Measurements from ENCODE around the gene E2F8.
A peak's percentile ranks its signal among the peaks of the same experiment; 100 is the strongest.

The E2F8 gene

DNA sequence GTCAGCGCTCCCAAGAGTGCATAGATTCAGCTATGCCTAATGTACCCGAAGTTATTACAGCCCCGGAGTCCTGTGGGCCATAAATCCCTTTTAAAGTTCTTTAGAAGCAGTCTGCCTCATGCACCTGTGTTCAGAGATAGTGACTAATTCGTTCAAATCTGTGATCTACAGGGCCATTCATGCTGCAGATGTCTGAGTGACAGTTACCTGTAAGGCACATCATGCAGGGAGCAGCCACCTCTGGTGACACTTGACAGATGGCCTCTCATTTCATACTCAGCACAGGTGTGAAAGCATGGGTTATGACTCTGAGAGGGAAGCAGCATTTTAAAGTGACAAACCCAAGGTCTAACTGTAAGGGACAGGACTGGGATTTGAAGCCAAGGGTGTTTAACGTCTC lies 2.4 kb upstream of the E2F8 start:
- Histone ChIP-seq H3K36me3 (ENCODE audit: low read length) (peaks cover 19% of the 10 kb centered on the region), H3K27ac (ENCODE audit: low read depth, low read length) (no peak overlapping the region), H3K9me3 (ENCODE audit: insufficient read depth, low read length) (peaks cover 4% of the 10 kb centered on the region; the same call in 1 of the 2 replicates), H3K9me2 (replicated peaks; ENCODE audit: insufficient read depth, low read length) (no peaks in the 10 kb centered on the region), H3K27me3 (ENCODE audit: low read length) (no peaks in the 10 kb centered on the region), H3K79me2 (ENCODE audit: insufficient read depth, low read length) (peaks cover 25% of the 10 kb centered on the region), H3K4me3 (ENCODE audit: insufficient read depth, low read length, poor library complexity, severe bottlenecking) (no peak overlapping the region), H4K20me1 (ENCODE audit: low read depth, low read length) (no peaks in the 10 kb centered on the region), H3K9ac (ENCODE audit: low read length) (no peak overlapping the region), H2AFZ (ENCODE audit: low read depth, low read length, severe bottlenecking) (no peak overlapping the region), H3F3A (ENCODE audit: insufficient read depth) (peaks cover 11% of the 10 kb centered on the region; the same call in 1 of the 2 replicates), H3K4me2 (ENCODE audit: low read depth, low read length, poor library complexity, severe bottlenecking) (no peak overlapping the region)
- TF ChIP-seq EZH2phosphoT487 (conservative IDR thresholded peaks at IDR 0.05; ENCODE audit: low read length) = no peak
- TF ChIP-seq, protein P1, sequence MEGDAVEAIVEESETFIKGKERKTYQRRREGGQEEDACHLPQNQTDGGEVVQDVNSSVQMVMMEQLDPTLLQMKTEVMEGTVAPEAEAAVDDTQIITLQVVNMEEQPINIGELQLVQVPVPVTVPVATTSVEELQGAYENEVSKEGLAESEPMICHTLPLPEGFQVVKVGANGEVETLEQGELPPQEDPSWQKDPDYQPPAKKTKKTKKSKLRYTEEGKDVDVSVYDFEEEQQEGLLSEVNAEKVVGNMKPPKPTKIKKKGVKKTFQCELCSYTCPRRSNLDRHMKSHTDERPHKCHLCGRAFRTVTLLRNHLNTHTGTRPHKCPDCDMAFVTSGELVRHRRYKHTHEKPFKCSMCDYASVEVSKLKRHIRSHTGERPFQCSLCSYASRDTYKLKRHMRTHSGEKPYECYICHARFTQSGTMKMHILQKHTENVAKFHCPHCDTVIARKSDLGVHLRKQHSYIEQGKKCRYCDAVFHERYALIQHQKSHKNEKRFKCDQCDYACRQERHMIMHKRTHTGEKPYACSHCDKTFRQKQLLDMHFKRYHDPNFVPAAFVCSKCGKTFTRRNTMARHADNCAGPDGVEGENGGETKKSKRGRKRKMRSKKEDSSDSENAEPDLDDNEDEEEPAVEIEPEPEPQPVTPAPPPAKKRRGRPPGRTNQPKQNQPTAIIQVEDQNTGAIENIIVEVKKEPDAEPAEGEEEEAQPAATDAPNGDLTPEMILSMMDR (IDR thresholded peaks at IDR 0.05; ENCODE audit: insufficient read depth, low read length, poor library complexity, severe bottlenecking) = no peak

DNA sequence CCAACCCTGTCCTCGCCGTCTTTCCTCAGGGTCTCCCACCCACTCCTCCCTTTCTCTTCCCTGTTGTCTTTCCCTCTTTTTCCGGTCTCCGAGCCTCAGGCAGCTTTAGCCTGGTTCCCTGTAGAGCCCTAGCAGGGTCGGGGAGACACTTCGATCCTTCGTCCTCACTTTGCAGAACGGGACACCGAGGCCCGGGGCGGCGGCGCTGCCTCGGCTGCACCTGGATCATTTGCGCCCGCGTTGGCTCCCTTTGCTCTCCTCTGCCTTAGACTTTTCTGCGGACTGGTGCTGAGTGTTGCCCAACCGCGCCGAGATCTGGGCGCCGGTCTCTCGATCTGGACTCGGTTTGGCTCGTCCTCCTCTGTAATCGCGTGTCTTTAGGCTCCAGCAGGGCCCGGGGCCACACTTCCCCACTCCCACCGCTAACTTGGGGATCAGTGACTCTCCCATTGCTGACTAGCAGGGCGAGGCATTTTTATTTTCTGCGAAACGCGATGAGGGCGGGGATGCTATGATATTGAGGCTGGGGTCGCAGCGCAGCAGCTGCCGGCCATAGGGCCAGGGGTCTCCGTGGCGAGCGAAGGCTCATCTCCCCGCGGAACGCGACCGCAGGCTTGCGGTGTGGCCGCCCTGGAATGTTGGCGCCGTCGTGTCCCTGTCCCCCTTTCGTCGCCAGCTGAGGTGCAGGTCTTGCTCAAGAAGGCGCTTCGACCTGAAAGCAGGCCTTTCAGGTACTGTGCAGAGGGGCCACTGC lies 1.6 kb upstream of the E2F8 start:
- H3K9me2 ChIP-seq (replicated peaks; ENCODE audit: insufficient read depth, low read length) = no peaks in the 10 kb centered on the region
- no peaks in the 10 kb centered on the region for H3K9me3 ChIP-seq (ENCODE audit: insufficient read depth, low read length)
- peak overlapping the region; percentile 90 for H3K4me3 ChIP-seq (ENCODE audit: insufficient read depth, low read length, poor library complexity, severe bottlenecking)
- peak overlapping the region; percentile 53 for H3K4me2 ChIP-seq (ENCODE audit: low read depth, low read length, poor library complexity, severe bottlenecking)
- H4K20me1 ChIP-seq (ENCODE audit: low read depth, low read length) = no peaks in the 10 kb centered on the region
- no peak overlapping the region for H3K27ac ChIP-seq (ENCODE audit: low read depth, low read length)
- H3F3A ChIP-seq (ENCODE audit: insufficient read depth) = peaks cover 11% of the 10 kb centered on the region; the same call in 1 of the 2 replicates
- TF ChIP-seq, protein P1 (IDR thresholded peaks at IDR 0.05; ENCODE audit: insufficient read depth, low read length, poor library complexity, severe bottlenecking) = no peak
- TF ChIP-seq EZH2phosphoT487 (conservative IDR thresholded peaks at IDR 0.05; ENCODE audit: low read length) = no peak
- H3K36me3 ChIP-seq (ENCODE audit: low read length) = peaks cover 27% of the 10 kb centered on the region
- H3K27me3 ChIP-seq (ENCODE audit: low read length) = no peaks in the 10 kb centered on the region
- H3K79me2 ChIP-seq (ENCODE audit: insufficient read depth, low read length) = peaks cover 33% of the 10 kb centered on the region
- H2AFZ ChIP-seq (ENCODE audit: low read depth, low read length, severe bottlenecking) = no peak overlapping the region
- H3K9ac ChIP-seq (ENCODE audit: low read length) = peak overlapping the region; percentile 89

DNA sequence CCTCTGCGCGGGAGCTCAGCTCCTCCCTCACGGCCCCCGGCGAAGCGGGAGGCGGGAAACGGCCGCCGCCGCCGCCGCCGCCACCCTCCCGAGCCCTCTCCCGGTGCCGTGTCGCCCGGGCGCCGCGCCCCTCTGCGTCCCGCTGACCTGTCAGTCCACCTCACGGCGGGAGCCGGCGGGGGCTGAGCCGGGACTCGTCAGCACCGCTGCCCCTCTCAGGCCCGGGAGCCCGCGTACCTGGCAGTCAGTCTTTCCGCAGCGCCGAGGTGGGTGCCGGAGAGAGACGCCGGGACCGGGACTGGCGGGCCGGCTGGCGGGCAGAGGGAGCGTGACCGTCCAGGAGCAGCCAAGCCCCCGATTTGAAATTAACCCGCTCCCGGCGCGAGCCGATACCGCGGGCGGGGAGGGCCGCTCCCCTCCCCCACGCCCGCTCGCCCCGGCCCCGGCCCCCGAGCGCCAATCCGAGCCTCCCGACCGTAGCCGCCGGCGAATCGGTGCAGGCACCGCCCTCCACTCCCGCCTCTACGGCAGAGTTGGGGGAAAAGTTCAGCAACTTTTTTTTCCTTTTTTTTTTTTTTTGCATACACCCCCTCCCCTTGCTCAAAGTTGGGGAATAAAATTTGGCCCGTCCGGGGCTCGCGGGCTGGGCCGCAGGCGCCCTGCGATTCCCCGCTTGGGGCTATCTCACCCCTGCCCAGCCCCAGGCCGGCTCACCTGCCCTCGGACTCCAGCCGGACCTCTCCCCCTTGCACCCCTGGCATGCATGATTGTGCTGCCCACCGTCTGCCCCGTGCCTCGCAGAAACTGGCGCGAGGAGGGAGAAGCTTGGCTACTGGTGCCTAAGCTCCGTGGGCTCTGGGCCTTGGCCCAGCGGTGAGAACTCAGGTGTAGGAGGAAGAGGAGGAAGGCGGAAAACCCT lies 774 bp upstream of the E2F8 start:
- peak overlapping the region; percentile 90 for H3K4me3 ChIP-seq (ENCODE audit: insufficient read depth, low read length, poor library complexity, severe bottlenecking)
- H3K9me3 ChIP-seq (ENCODE audit: insufficient read depth, low read length) = no peaks in the 10 kb centered on the region
- H3K79me2 ChIP-seq (ENCODE audit: insufficient read depth, low read length) = peaks cover 40% of the 10 kb centered on the region
- no peaks in the 10 kb centered on the region for H3K9me2 ChIP-seq (replicated peaks; ENCODE audit: insufficient read depth, low read length)
- peak overlapping the region; percentile 81 for H3K27ac ChIP-seq (ENCODE audit: low read depth, low read length)
- peak overlapping the region; percentile 89 for H3K9ac ChIP-seq (ENCODE audit: low read length)
- H3K4me2 ChIP-seq (ENCODE audit: low read depth, low read length, poor library complexity, severe bottlenecking) = peak overlapping the region; percentile 53
- H3K27me3 ChIP-seq (ENCODE audit: low read length) = no peaks in the 10 kb centered on the region
- TF ChIP-seq, protein P1 (IDR thresholded peaks at IDR 0.05; ENCODE audit: insufficient read depth, low read length, poor library complexity, severe bottlenecking) = no peak
- no peak for TF ChIP-seq EZH2phosphoT487 (conservative IDR thresholded peaks at IDR 0.05; ENCODE audit: low read length)
- H2AFZ ChIP-seq (ENCODE audit: low read depth, low read length, severe bottlenecking) = peak overlapping the region; percentile 57
- H3F3A ChIP-seq (ENCODE audit: insufficient read depth) = peaks cover 19% of the 10 kb centered on the region
- H3K36me3 ChIP-seq (ENCODE audit: low read length) = peaks cover 36% of the 10 kb centered on the region
- no peaks in the 10 kb centered on the region for H4K20me1 ChIP-seq (ENCODE audit: low read depth, low read length)

All from SU-DHL-6 (cell line).